ENCODE results near the gene RAB10. TPM values are rescaled to one million over a fixed set of nuclear protein-coding genes. Genes with fewer than 3 reads are reported as not detected.

RAB10 gene
- total and polyA plus RNA-seq, 4 donors, result 26.6 to 52.2 (median 41.6) TPM

DNA sequence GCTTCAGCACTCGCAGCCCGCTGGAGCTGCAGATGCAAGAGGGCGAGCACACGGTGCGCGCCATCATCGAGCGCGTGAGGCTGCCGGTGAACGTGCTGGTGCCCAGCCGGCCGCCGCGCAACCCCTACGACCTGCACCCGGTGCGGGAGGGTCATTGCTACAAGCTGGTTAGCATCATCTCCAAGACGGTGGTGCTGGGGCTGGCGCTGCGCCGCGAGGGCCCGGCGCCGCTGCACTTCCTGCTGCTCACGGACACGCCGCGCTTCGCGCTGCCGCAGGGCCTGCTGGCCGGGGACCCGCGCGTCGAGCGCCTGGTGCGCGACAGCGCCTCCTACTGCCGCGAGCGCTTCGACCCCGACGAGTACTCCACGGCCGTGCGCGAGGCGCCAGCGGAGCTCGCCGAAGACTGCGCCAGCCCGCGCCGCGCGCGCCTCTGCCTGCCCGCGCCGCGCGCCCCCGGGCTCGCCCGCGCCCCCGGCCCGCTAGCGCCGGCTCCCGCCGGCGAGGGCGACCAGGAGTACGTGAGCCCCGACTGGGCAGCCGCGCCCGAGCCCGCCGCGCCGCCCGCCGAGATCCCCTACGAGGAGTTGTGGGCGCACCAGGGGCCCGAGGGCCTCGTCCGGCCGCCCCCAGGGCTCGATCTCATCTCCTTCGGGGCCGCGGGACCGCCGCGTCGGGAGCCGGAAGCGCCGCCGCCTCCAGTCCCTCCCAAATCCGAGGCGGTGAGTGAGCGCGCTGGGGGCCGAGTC is 150.8 kb downstream of the RAB10 start:
- Histone ChIP-seq H3K4me1 (ENCODE audit: control insufficient read depth in 4 of 4, insufficient read depth in 4 of 4, low read length in 3 of 4) (peaks cover 0 to 15% (median 6%) of the 10 kb centered on the region in 4 donors), H3K9me3 (ENCODE audit: control insufficient read depth in 4 of 4, low read length in 3 of 4) (no peaks in the 10 kb centered on the region), H3K27me3 (ENCODE audit: control insufficient read depth in 4 of 4, insufficient read depth in 4 of 4, low read length in 3 of 4) (no peaks in the 10 kb centered on the region), H3K36me3 (ENCODE audit: control insufficient read depth in 4 of 4, insufficient read depth in 3 of 4, low read depth in 1 of 4, low read length in 3 of 4) (no peaks in the 10 kb centered on the region), H3K27ac (ENCODE audit: low read depth in 1 of 2, low read length in 2 of 2) (no peak overlapping the region), H3K4me3 (ENCODE audit: low read depth in 1 of 3, low read length in 3 of 3) (peak overlapping the region in 2 of 3 donors; percentile 24 to 52), H3K9ac (ENCODE audit: low read depth in 1 of 2, low read length in 2 of 2) (no peak overlapping the region)
- WGBS, result 3% methylated on average over 114 of the region's 114 CpGs
- peak; percentile 83 for DNase-seq (ENCODE audit: low spot score)
- TF ChIP-seq RAD21 (IDR thresholded peaks at IDR 0.05) (peak in 1 of 2 donors; percentile 50), GABPA (IDR thresholded peaks at IDR 0.05 in 1 of 2, conservative IDR thresholded peaks at IDR 0.05 in 1 of 2) (no peak)
- TF ChIP-seq, protein P1, sequence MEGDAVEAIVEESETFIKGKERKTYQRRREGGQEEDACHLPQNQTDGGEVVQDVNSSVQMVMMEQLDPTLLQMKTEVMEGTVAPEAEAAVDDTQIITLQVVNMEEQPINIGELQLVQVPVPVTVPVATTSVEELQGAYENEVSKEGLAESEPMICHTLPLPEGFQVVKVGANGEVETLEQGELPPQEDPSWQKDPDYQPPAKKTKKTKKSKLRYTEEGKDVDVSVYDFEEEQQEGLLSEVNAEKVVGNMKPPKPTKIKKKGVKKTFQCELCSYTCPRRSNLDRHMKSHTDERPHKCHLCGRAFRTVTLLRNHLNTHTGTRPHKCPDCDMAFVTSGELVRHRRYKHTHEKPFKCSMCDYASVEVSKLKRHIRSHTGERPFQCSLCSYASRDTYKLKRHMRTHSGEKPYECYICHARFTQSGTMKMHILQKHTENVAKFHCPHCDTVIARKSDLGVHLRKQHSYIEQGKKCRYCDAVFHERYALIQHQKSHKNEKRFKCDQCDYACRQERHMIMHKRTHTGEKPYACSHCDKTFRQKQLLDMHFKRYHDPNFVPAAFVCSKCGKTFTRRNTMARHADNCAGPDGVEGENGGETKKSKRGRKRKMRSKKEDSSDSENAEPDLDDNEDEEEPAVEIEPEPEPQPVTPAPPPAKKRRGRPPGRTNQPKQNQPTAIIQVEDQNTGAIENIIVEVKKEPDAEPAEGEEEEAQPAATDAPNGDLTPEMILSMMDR (IDR thresholded peaks at IDR 0.05; ENCODE audit: low read depth, low read length, missing input control), result peak; percentile 58

- no peak for DNase-seq (ENCODE audit: low spot score)
- peaks cover 0 to 4% (median 0%) of the 10 kb centered on the region in 4 donors for H3K36me3 ChIP-seq (ENCODE audit: control insufficient read depth in 4 of 4, insufficient read depth in 3 of 4, low read depth in 1 of 4, low read length in 3 of 4)
- no peak overlapping the region for H3K27ac ChIP-seq (ENCODE audit: low read depth in 1 of 2, low read length in 2 of 2)
- TF ChIP-seq, protein P2, sequence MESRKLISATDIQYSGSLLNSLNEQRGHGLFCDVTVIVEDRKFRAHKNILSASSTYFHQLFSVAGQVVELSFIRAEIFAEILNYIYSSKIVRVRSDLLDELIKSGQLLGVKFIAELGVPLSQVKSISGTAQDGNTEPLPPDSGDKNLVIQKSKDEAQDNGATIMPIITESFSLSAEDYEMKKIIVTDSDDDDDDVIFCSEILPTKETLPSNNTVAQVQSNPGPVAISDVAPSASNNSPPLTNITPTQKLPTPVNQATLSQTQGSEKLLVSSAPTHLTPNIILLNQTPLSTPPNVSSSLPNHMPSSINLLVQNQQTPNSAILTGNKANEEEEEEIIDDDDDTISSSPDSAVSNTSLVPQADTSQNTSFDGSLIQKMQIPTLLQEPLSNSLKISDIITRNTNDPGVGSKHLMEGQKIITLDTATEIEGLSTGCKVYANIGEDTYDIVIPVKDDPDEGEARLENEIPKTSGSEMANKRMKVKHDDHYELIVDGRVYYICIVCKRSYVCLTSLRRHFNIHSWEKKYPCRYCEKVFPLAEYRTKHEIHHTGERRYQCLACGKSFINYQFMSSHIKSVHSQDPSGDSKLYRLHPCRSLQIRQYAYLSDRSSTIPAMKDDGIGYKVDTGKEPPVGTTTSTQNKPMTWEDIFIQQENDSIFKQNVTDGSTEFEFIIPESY (IDR thresholded peaks at IDR 0.05), result no peak
- TF ChIP-seq ATF3 (IDR thresholded peaks at IDR 0.05), result no peak
- TF ChIP-seq YY1 (IDR thresholded peaks at IDR 0.05), result no peak
- 58% methylated on average over 20 of the region's 20 CpGs for WGBS
- no peaks in the 10 kb centered on the region for H3K27me3 ChIP-seq (ENCODE audit: control insufficient read depth in 4 of 4, insufficient read depth in 4 of 4, low read length in 3 of 4)
- no peak overlapping the region for H3K9ac ChIP-seq (ENCODE audit: low read depth in 1 of 2, low read length in 2 of 2)
- H3K4me1 ChIP-seq (ENCODE audit: control insufficient read depth in 4 of 4, insufficient read depth in 4 of 4, low read length in 3 of 4), result peaks cover 0 to 15% (median 6%) of the 10 kb centered on the region in 4 donors
- H3K4me3 ChIP-seq (ENCODE audit: low read depth in 1 of 3, low read length in 3 of 3), result peak overlapping the region in 1 of 3 donors; percentile 52
- no peaks in the 10 kb centered on the region for H3K9me3 ChIP-seq (ENCODE audit: control insufficient read depth in 4 of 4, low read length in 3 of 4)
Observed at GRCh38 chr2:26185304-26185928, 151.5 kb downstream of the RAB10 start.

DNA sequence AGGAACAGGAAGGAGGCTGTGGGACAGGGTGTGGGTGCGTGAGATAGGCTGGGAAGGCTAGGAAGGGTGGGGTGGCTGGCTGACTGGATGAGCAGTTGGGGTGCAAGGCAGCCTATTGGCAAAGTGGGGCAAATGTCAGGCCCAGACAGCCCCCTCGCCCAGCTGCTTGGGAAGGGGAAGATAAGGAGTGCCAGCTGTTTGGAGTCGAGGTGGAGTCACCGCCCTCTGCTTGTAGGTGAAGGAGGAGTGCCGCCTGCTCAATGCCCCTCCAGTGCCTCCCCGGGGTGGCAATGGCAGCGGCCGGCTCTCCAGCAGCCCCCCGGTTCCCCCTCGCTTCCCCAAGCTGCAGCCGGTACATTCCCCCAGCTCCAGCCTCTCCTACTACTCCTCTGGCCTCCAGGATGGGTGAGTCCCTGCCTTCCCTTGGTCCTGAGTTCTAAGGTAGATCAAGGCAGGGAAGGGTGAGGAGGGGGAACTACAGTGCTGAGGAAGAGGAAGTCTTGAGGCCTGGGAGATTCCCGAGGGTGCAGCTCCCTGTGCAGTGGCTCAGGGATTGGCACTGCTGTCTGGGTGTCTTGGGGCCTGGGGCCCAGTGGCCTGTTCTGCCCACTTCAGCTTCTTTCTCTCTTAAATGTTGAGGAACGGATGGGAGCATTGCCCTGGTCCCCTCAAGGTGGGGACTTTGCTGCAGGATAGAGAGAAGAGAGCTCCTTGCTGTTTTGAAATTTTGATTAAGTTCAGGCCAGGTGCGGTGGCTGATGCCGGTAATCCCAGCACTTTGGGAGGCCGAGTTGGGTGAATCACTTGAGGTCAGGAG is 152.3 kb downstream of the RAB10 start:
- no peak for TF ChIP-seq TAF1 (conservative IDR thresholded peaks at IDR 0.05)
- Histone ChIP-seq H3K27ac (ENCODE audit: low read depth in 1 of 2, low read length in 2 of 2) (no peak overlapping the region), H3K36me3 (ENCODE audit: control insufficient read depth in 4 of 4, insufficient read depth in 3 of 4, low read depth in 1 of 4, low read length in 3 of 4) (peaks cover 0 to 11% (median 5%) of the 10 kb centered on the region in 4 donors), H3K4me1 (ENCODE audit: control insufficient read depth in 4 of 4, insufficient read depth in 4 of 4, low read length in 3 of 4) (peaks cover 0 to 15% (median 6%) of the 10 kb centered on the region in 4 donors), H3K4me3 (ENCODE audit: low read depth in 1 of 3, low read length in 3 of 3) (no peak overlapping the region), H3K9ac (ENCODE audit: low read depth in 1 of 2, low read length in 2 of 2) (no peak overlapping the region), H3K27me3 (ENCODE audit: control insufficient read depth in 4 of 4, insufficient read depth in 4 of 4, low read length in 3 of 4) (no peaks in the 10 kb centered on the region), H3K9me3 (ENCODE audit: control insufficient read depth in 4 of 4, low read length in 3 of 4) (no peaks in the 10 kb centered on the region)
- no peak for DNase-seq (ENCODE audit: low spot score)
- WGBS, result 92% methylated on average over 16 of the region's 16 CpGs

Small RNAs within 50 kb of the gene (small RNA-seq; reads per million reads assigned to genes)
- gene RNU6-942P (not detected), gene UQCRHP2 (not detected)

Other genes with a start within 250 kb of the RAB10 start
- 1 to 10 TPM; 6.0 to 7.3 TPM for gene ASXL2, start 155.6 kb upstream of the RAB10 start, total RNA-seq
- gene ASXL2, start 155.6 kb upstream of the RAB10 start, polyA plus RNA-seq, result 1 to 10 TPM; 2.4 to 2.8 TPM
- gene KIF3C, start 51.6 kb upstream of the RAB10 start, total RNA-seq, result under 1 TPM; 0.67 to 0.93 TPM
- under 1 TPM; 0.26 to 0.68 TPM for gene KIF3C, start 51.6 kb upstream of the RAB10 start, polyA plus RNA-seq
- gene GAREM2, start 139.0 kb downstream of the RAB10 start, total RNA-seq, result under 1 TPM; 0.08 to 0.19 TPM
- under 1 TPM; 0.13 to 0.28 TPM for gene GAREM2, start 139.0 kb downstream of the RAB10 start, polyA plus RNA-seq
- gene HADHA, start 210.5 kb downstream of the RAB10 start, total RNA-seq, result 100 to 1,000 TPM; 101 to 276 TPM
- 100 to 1,000 TPM; 126 to 191 TPM for gene HADHA, start 210.5 kb downstream of the RAB10 start, polyA plus RNA-seq
- 100 to 1,000 TPM; 103 to 255 TPM for gene HADHB, start 210.9 kb downstream of the RAB10 start, total RNA-seq
- 100 to 1,000 TPM; 266 to 284 TPM for gene HADHB, start 210.9 kb downstream of the RAB10 start, polyA plus RNA-seq

Measured in liver (tissue), 10 donors.